T-helper 2 cell treated with Interferon-gamma antibody and Interleukin-4, amounts not matched to agents 5 μg/mL and 100 μg/mL, for 36 hours (primary cell): Measurements from ENCODE around the gene ABCA4.

Experiments used
- DNase-seq: peaks from one replicate; pipeline ENCODE4 v3.0.0; 2021; ENCODE audit warnings: low spot score
- H3K27ac Mint-ChIP-seq: one replicate; pipeline ENCODE4 v1.8.0; 2021; ENCODE audit warnings: mild to moderate bottlenecking, mixed read lengths
- H3K27me3 Mint-ChIP-seq: one replicate; pipeline ENCODE4 v1.8.0; 2021; ENCODE audit warnings: low read depth, mixed read lengths
- H3K36me3 Mint-ChIP-seq: one replicate; pipeline ENCODE4 v1.8.0; 2021; ENCODE audit warnings: low read depth, mixed read lengths
- H3K4me1 Mint-ChIP-seq: one replicate; pipeline ENCODE4 v1.8.0; 2021; ENCODE audit warnings: low read depth, mixed read lengths
- H3K4me3 Mint-ChIP-seq: one replicate; pipeline ENCODE4 v1.8.0; 2022; ENCODE audit warnings: mild to moderate bottlenecking, moderate library complexity, mixed read lengths
- H3K9me3 Mint-ChIP-seq: one replicate; pipeline ENCODE4 v1.8.0; 2021; ENCODE audit warnings: mixed read lengths

ABCA4 gene

GRCh38 chr1:94142583-94142982 lies 21.6 kb upstream of the ABCA4 start:
- no peaks in the 10 kb centered on the region for H3K36me3 Mint-ChIP-seq
- peaks cover 2% of the 10 kb centered on the region for H3K27me3 Mint-ChIP-seq
- no peak for DNase-seq
- no peak overlapping the region for H3K27ac Mint-ChIP-seq
- H3K4me3 Mint-ChIP-seq: no peak overlapping the region
- H3K9me3 Mint-ChIP-seq: no peaks in the 10 kb centered on the region
- no peaks in the 10 kb centered on the region for H3K4me1 Mint-ChIP-seq

GRCh38 chr1:94142022-94142421 lies 21.1 kb upstream of the ABCA4 start:
- no peak overlapping the region for H3K4me3 Mint-ChIP-seq
- H3K27me3 Mint-ChIP-seq: peaks cover 2% of the 10 kb centered on the region
- H3K4me1 Mint-ChIP-seq: no peaks in the 10 kb centered on the region
- no peak for DNase-seq
- no peaks in the 10 kb centered on the region for H3K36me3 Mint-ChIP-seq
- H3K27ac Mint-ChIP-seq: no peak overlapping the region
- no peaks in the 10 kb centered on the region for H3K9me3 Mint-ChIP-seq

GRCh38 chr1:94132111-94132510 lies 11.2 kb upstream of the ABCA4 start:
- no peaks in the 10 kb centered on the region for H3K4me1 Mint-ChIP-seq
- H3K36me3 Mint-ChIP-seq: no peaks in the 10 kb centered on the region
- peaks cover 2% of the 10 kb centered on the region for H3K27me3 Mint-ChIP-seq
- DNase-seq: no peak
- no peak overlapping the region for H3K27ac Mint-ChIP-seq
- no peak overlapping the region for H3K4me3 Mint-ChIP-seq
- H3K9me3 Mint-ChIP-seq: peaks cover 4% of the 10 kb centered on the region

- Mint-ChIP-seq H3K27me3 (no peaks in the 10 kb centered on the region), H3K27ac (no peak overlapping the region), H3K4me3 (no peak overlapping the region), H3K9me3 (peaks cover 4% of the 10 kb centered on the region), H3K36me3 (no peaks in the 10 kb centered on the region), H3K4me1 (no peaks in the 10 kb centered on the region)
- no peak for DNase-seq
Observed at GRCh38 chr1:94130851-94131595, 10.1 kb upstream of the ABCA4 start.

GRCh38 chr1:94126651-94127050 lies 5.7 kb upstream of the ABCA4 start:
- Mint-ChIP-seq H3K27me3 (no peaks in the 10 kb centered on the region), H3K27ac (no peak overlapping the region), H3K9me3 (no peaks in the 10 kb centered on the region), H3K36me3 (no peaks in the 10 kb centered on the region), H3K4me3 (no peak overlapping the region), H3K4me1 (no peaks in the 10 kb centered on the region)
- no peak for DNase-seq

- H3K36me3 Mint-ChIP-seq: no peaks in the 10 kb centered on the region
- no peak for DNase-seq
- H3K4me1 Mint-ChIP-seq: no peaks in the 10 kb centered on the region
- H3K4me3 Mint-ChIP-seq: no peak overlapping the region
- no peaks in the 10 kb centered on the region for H3K27me3 Mint-ChIP-seq
- H3K9me3 Mint-ChIP-seq: no peaks in the 10 kb centered on the region
- no peak overlapping the region for H3K27ac Mint-ChIP-seq
Observed at GRCh38 chr1:94125551-94126514, 4.9 kb upstream of the ABCA4 start.

GRCh38 chr1:94124538-94124937 lies 3.6 kb upstream of the ABCA4 start:
- H3K9me3 Mint-ChIP-seq: no peaks in the 10 kb centered on the region
- H3K4me3 Mint-ChIP-seq: no peak overlapping the region
- H3K36me3 Mint-ChIP-seq: no peaks in the 10 kb centered on the region
- H3K4me1 Mint-ChIP-seq: no peaks in the 10 kb centered on the region
- no peak for DNase-seq
- H3K27ac Mint-ChIP-seq: no peak overlapping the region
- no peaks in the 10 kb centered on the region for H3K27me3 Mint-ChIP-seq

GRCh38 chr1:94122201-94122970 lies 1.4 kb upstream of the ABCA4 start:
- Mint-ChIP-seq H3K27me3 (no peaks in the 10 kb centered on the region), H3K36me3 (no peaks in the 10 kb centered on the region), H3K27ac (no peak overlapping the region), H3K4me1 (no peaks in the 10 kb centered on the region), H3K9me3 (no peaks in the 10 kb centered on the region), H3K4me3 (no peak overlapping the region)
- no peak for DNase-seq

- Mint-ChIP-seq H3K27me3 (no peaks in the 10 kb centered on the region), H3K9me3 (no peaks in the 10 kb centered on the region), H3K4me1 (no peaks in the 10 kb centered on the region), H3K36me3 (no peaks in the 10 kb centered on the region), H3K27ac (no peak overlapping the region), H3K4me3 (no peak overlapping the region)
- no peak for DNase-seq
Observed at GRCh38 chr1:94121411-94121821, 468 bp upstream of the ABCA4 start.

GRCh38 chr1:94120570-94120901 lies 412 bp downstream of the ABCA4 start:
- DNase-seq: no peak
- no peaks in the 10 kb centered on the region for H3K9me3 Mint-ChIP-seq
- no peaks in the 10 kb centered on the region for H3K4me1 Mint-ChIP-seq
- H3K36me3 Mint-ChIP-seq: no peaks in the 10 kb centered on the region
- no peaks in the 10 kb centered on the region for H3K27me3 Mint-ChIP-seq
- H3K4me3 Mint-ChIP-seq: no peak overlapping the region
- no peak overlapping the region for H3K27ac Mint-ChIP-seq

GRCh38 chr1:94119796-94120569 lies 965 bp downstream of the ABCA4 start:
- H3K4me1 Mint-ChIP-seq: no peaks in the 10 kb centered on the region
- H3K27ac Mint-ChIP-seq: no peak overlapping the region
- no peaks in the 10 kb centered on the region for H3K9me3 Mint-ChIP-seq
- no peak overlapping the region for H3K4me3 Mint-ChIP-seq
- H3K36me3 Mint-ChIP-seq: no peaks in the 10 kb centered on the region
- DNase-seq: no peak
- no peaks in the 10 kb centered on the region for H3K27me3 Mint-ChIP-seq

- Mint-ChIP-seq H3K4me1 (no peaks in the 10 kb centered on the region), H3K9me3 (no peaks in the 10 kb centered on the region), H3K27ac (no peak overlapping the region), H3K4me3 (no peak overlapping the region), H3K27me3 (no peaks in the 10 kb centered on the region), H3K36me3 (no peaks in the 10 kb centered on the region)
- no peak for DNase-seq
Observed at GRCh38 chr1:94119306-94119705, 1.6 kb downstream of the ABCA4 start.

- Mint-ChIP-seq H3K27ac (no peak overlapping the region), H3K36me3 (no peaks in the 10 kb centered on the region), H3K27me3 (peaks cover 5% of the 10 kb centered on the region), H3K9me3 (no peaks in the 10 kb centered on the region), H3K4me1 (no peaks in the 10 kb centered on the region), H3K4me3 (no peak overlapping the region)
- DNase-seq: no peak
Observed at GRCh38 chr1:94118471-94118870, 2.5 kb downstream of the ABCA4 start.
